Gastroesophageal sphincter (tissue), 4 donors: ENCODE results near the gene CDK14. TPM values are rescaled to one million over a fixed set of nuclear protein-coding genes. Genes with fewer than 3 reads are reported as not detected.

Source experiments
- ATAC-seq: fragments of 150-250 bp; one replicate; pipeline ENCODE4 v1.9.1; 2016; ENCODE audit warnings: mild to moderate bottlenecking, moderate library complexity
- H3K27ac ChIP-seq, 4 donors: fragments of 200-600 bp; sonication (generic) in 3 of 4; 1 replicate in 3 of 4; 2 replicates in 1 of 4; pipeline ENCODE4 v1.5.1; 2016 to 2019
- H3K27me3 ChIP-seq: fragments of 200-600 bp; sonication (generic); one replicate; pipeline ENCODE4 v1.5.1; 2019
- H3K36me3 ChIP-seq, 2 donors: fragments of 200-600 bp; sonication (generic); one replicate each; pipeline ENCODE4 v1.5.1; 2019; ENCODE audit warnings: control low read depth in 1 of 2
- H3K4me1 ChIP-seq, 3 donors: fragments of 200-600 bp; sonication (generic); 1 replicate in 2 of 3; 2 replicates in 1 of 3; pipeline ENCODE4 v1.5.1; 2016 to 2019; ENCODE audit warnings: control low read depth in 2 of 3
- H3K4me3 ChIP-seq, 2 donors: fragments of 200-600 bp; sonication (generic); one replicate each; pipeline ENCODE4 v1.5.1; 2019; ENCODE audit warnings: mild to moderate bottlenecking in 1 of 2, moderate library complexity in 1 of 2
- H3K9me3 ChIP-seq, 3 donors: fragments of 200-600 bp; sonication (generic); one replicate each; pipeline ENCODE4 v1.5.1; 2017 to 2019; ENCODE audit warnings: control low read depth in 2 of 3
- CTCF ChIP-seq, 4 experiments: fragments of 200-600 bp in 2 of 4; fragments of 450-650 bp in 2 of 4; sonication (generic) in 1 of 4; IDR thresholded peaks; one replicate each; pipeline ENCODE4 v1.5.1; 2017 to 2019; ENCODE audit warnings: antibody characterized with exemption in 4 of 4, mild to moderate bottlenecking in 2 of 4, moderate library complexity in 2 of 4
- EP300 ChIP-seq: sonication (generic); formaldehyde crosslinking; IDR thresholded peaks from one replicate; pipeline ENCODE4 v1.6.1; 2017; ENCODE audit warnings: antibody characterized with exemption, mild to moderate bottlenecking
- POLR2A ChIP-seq, 2 donors: fragments of 450-650 bp; IDR thresholded peaks; one replicate each; pipeline ENCODE4 v1.6.1; 2017; ENCODE audit warnings: antibody characterized with exemption in 2 of 2, mild to moderate bottlenecking in 2 of 2, moderate library complexity in 1 of 2
- POLR2AphosphoS5 ChIP-seq: sonication (generic); formaldehyde crosslinking; IDR thresholded peaks from one replicate; pipeline ENCODE4 v1.6.1; 2017; ENCODE audit warnings: antibody characterized with exemption
- WGBS, 2 donors: methylation state at CpG; one replicate each; pipeline ENCODE4 v1.1.5; 2018; ENCODE audit warnings: low coverage in 1 of 2; 5-methylcytosine and 5-hydroxymethylcytosine counted together
- total RNA-seq, 4 donors: library from RNA; depleted of rRNA; stranded (reverse); fragments of >200 nt; gene quantifications; one replicate each; pipeline ENCODE4 v1.1.0, GENCODE V29; 2016

Gene CDK14
- total RNA-seq, 4 donors from 2014 or later, result 14.8 to 28.7 (median 18.4) TPM

- Histone ChIP-seq H3K4me1 (peaks cover 0 to 8% (median 0%) of the 10 kb centered on the region in 3 donors), H3K9me3 (no peaks in the 10 kb centered on the region), H3K4me3 (no peak overlapping the region), H3K36me3 (no peaks in the 10 kb centered on the region), H3K27ac (no peak overlapping the region), H3K27me3 (no peaks in the 10 kb centered on the region)
- TF ChIP-seq CTCF (IDR thresholded peaks at IDR 0.05) (no peak), POLR2A (IDR thresholded peaks at IDR 0.05) (no peak), POLR2AphosphoS5 (no peak), EP300 (no peak)
- WGBS, 2 donors, result 42 to 46% methylated on average over 1 to 2 of the region's 2 CpGs
- ATAC-seq, result no peak
Observed at GRCh38 chr7:90686146-90686545, 90.0 kb downstream of the CDK14 start.

- no peak for ATAC-seq
- H3K36me3 ChIP-seq, result no peaks in the 10 kb centered on the region
- H3K9me3 ChIP-seq, result no peaks in the 10 kb centered on the region
- no peaks in the 10 kb centered on the region for H3K27me3 ChIP-seq
- no peak overlapping the region for H3K4me3 ChIP-seq
- TF ChIP-seq POLR2AphosphoS5, result no peak
- no peak for TF ChIP-seq POLR2A (IDR thresholded peaks at IDR 0.05)
- no peak for TF ChIP-seq CTCF (IDR thresholded peaks at IDR 0.05)
- TF ChIP-seq EP300, result no peak
- no peak overlapping the region for H3K27ac ChIP-seq
- 80% methylated on average over 1 of the region's 1 CpG; no CpG with 5 or more reads in 1 of the 2 donors for WGBS, 2 donors
- no peaks in the 10 kb centered on the region for H3K4me1 ChIP-seq
Observed at GRCh38 chr7:90688810-90689209, 92.7 kb downstream of the CDK14 start.

GRCh38 chr7:90689260-90689659, 93.1 kb downstream of the CDK14 start:
- Histone ChIP-seq H3K36me3 (no peaks in the 10 kb centered on the region), H3K27me3 (no peaks in the 10 kb centered on the region), H3K9me3 (no peaks in the 10 kb centered on the region), H3K4me3 (no peak overlapping the region), H3K4me1 (no peaks in the 10 kb centered on the region), H3K27ac (no peak overlapping the region)
- 58 to 100% methylated on average over 1 of the region's 1 CpG for WGBS, 2 donors
- TF ChIP-seq POLR2A (IDR thresholded peaks at IDR 0.05) (no peak), POLR2AphosphoS5 (no peak)
- ATAC-seq, result no peak

- H3K27ac ChIP-seq, result no peak overlapping the region
- TF ChIP-seq CTCF (IDR thresholded peaks at IDR 0.05) (no peak), POLR2AphosphoS5 (no peak), EP300 (no peak), POLR2A (IDR thresholded peaks at IDR 0.05) (no peak)
- no peaks in the 10 kb centered on the region for H3K36me3 ChIP-seq
- no peaks in the 10 kb centered on the region for H3K4me1 ChIP-seq
- H3K27me3 ChIP-seq, result no peaks in the 10 kb centered on the region
- H3K9me3 ChIP-seq, result no peaks in the 10 kb centered on the region
- H3K4me3 ChIP-seq, result no peak overlapping the region
- 58 to 70% methylated on average over 3 of the region's 3 CpGs for WGBS, 2 donors
- no peak for ATAC-seq
Observed at GRCh38 chr7:90690159-90690858, 94.2 kb downstream of the CDK14 start.

- no peak overlapping the region for H3K4me3 ChIP-seq
- H3K36me3 ChIP-seq, result no peaks in the 10 kb centered on the region
- H3K9me3 ChIP-seq, result no peaks in the 10 kb centered on the region
- ATAC-seq, result no peak
- WGBS, 2 donors, result 57 to 59% methylated on average over 3 of the region's 3 CpGs
- no peaks in the 10 kb centered on the region for H3K4me1 ChIP-seq
- H3K27ac ChIP-seq, result no peak overlapping the region
- no peak for TF ChIP-seq POLR2AphosphoS5
- no peak for TF ChIP-seq CTCF (IDR thresholded peaks at IDR 0.05)
- TF ChIP-seq EP300, result no peak
- TF ChIP-seq POLR2A (IDR thresholded peaks at IDR 0.05), result no peak
- H3K27me3 ChIP-seq, result no peaks in the 10 kb centered on the region
Observed at GRCh38 chr7:90692396-90692795, 96.3 kb downstream of the CDK14 start.
